H1 (cell line): ENCODE results near the gene DCTN1. TPM values are rescaled to one million over a fixed set of nuclear protein-coding genes. Genes with fewer than 3 reads are reported as not detected.

Source experiments
- RAD21 ChIP-seq, 2 experiments: IDR thresholded peaks in 1 of 2; conservative IDR thresholded peaks in 1 of 2; 2 replicates each; pipeline ENCODE4 v1.6.1; 2011; ENCODE audit warnings: low read depth in 2 of 2, low read length in 2 of 2, improper control_type of control experiment in 1 of 2, inconsistent platforms in 1 of 2, mild to moderate bottlenecking in 1 of 2, moderate library complexity in 1 of 2
- TEAD4 ChIP-seq: IDR thresholded peaks from 2 replicates; pipeline ENCODE4 v1.6.1; 2012; ENCODE audit warnings: low read depth, low read length, inconsistent platforms, mixed read lengths
- polyA plus RNA-seq, 7 experiments: library from polyadenylated mRNA; depleted of rRNA in 3 of 7; stranded (reverse) in 5 of 7; unstranded in 2 of 7; fragments of >200 nt in 5 of 7; fragments of 200-250 nt in 2 of 7; gene quantifications; 1 replicate in 5 of 7; 2 replicates in 1 of 7; 4 replicates in 1 of 7; pipeline versions ENCODE4 v1.2.1 to v1.2.3, GENCODE V29; 2011 to 2013; ENCODE audit warnings: missing spikeins in 2 of 7, mixed read lengths in 2 of 7
- total RNA-seq: library from RNA; stranded (reverse); fragmentation: NEBNext Ultra II Directional; extraction: Animal tissue kit (Norgen Biotek cat#: 25700); gene quantifications from 2 replicates; pipeline ENCODE4 v1.2.1, GENCODE V29; 2021

Gene DCTN1
- total and polyA plus RNA-seq, 2 of the 8 experiments (the other 6 are each of a cell fraction or from before 2014, with no cell fraction given): 105 to 162 TPM

DNA sequence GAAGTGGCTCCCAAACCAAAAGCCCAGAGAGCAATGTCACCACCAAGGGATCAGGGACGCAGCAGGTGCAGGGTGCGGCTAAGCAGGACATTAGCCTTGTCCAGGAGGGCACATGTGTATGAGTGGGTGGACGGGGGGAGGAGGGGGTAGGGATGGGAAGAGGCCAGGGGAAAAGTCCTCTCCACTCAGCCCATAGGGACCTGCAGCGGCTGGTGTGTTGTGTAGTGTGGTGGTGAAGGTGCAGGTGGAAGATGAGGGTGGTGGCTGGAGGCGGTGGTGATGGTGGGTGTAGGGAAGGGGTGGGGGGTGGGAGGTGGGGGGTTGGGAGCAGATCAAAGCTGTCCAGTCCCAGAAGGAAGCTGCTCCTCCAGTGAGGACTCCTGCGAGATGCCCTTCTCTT is 37.7 kb upstream of the DCTN1 start (continued):
- TF ChIP-seq RAD21 (IDR thresholded peaks at IDR 0.05 in 1 of 2, conservative IDR thresholded peaks at IDR 0.05 in 1 of 2; ENCODE audit: low read depth in 2 of 2, low read length in 2 of 2) (no peak), TEAD4 (no peak)
